Omental fat pad (tissue), 4 donors: Measurements from ENCODE around the gene MRM3. TPM values are rescaled to one million over a fixed set of nuclear protein-coding genes. Genes with fewer than 3 reads are reported as not detected.
"Not testable (repeated sequence)": the region's sequence is repeated elsewhere in the genome, so short reads cannot be mapped to it uniquely, and the experiment has no call there.

Source experiments
- ATAC-seq: fragments of 150-250 bp; one replicate; pipeline ENCODE4 v1.9.1; 2016; ENCODE audit warnings: mild to moderate bottlenecking, moderate library complexity; ENCODE audit not compliant: low FRiP score
- DNase-seq: peaks from one replicate; pipeline ENCODE4 v3.0.0-alpha.2; 2019; ENCODE audit warnings: low spot score
- total RNA-seq, 4 donors: library from RNA; depleted of rRNA; stranded (reverse); fragments of >200 nt; gene quantifications; one replicate each; pipeline ENCODE4 v1.1.0, GENCODE V29; 2016
- TF ChIP-seq, protein P1 (sequence below), 3 donors: fragments of 450-650 bp; IDR thresholded peaks; one replicate each; pipeline ENCODE4 v1.5.1; 2016 to 2017; ENCODE audit warnings: antibody characterized with exemption in 3 of 3, mild to moderate bottlenecking in 3 of 3, moderate library complexity in 2 of 3

Gene MRM3
- total RNA-seq, 4 donors from 2014 or later = 14.0 to 23.8 (median 16.0) TPM

DNA sequence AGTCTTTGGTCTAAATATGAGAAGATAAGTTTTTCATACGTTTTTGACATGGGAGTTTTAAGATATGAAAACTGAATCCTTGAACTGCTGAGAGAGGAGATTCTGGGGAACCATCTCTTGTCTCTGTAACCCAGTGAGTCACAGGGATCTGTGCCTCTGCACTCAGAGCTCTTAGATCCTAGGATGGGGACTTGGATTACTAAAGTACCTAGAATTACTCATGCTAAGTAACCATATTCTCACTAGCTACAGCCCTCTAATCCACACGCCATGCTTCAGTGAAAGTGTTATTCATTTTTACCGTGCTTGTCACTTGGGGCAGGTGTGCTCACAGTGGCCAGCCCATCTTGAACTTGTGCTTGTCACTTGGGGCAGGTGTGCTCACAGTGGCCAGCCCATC lies 2.0 kb downstream of the MRM3 start:
- TF ChIP-seq, protein P1, sequence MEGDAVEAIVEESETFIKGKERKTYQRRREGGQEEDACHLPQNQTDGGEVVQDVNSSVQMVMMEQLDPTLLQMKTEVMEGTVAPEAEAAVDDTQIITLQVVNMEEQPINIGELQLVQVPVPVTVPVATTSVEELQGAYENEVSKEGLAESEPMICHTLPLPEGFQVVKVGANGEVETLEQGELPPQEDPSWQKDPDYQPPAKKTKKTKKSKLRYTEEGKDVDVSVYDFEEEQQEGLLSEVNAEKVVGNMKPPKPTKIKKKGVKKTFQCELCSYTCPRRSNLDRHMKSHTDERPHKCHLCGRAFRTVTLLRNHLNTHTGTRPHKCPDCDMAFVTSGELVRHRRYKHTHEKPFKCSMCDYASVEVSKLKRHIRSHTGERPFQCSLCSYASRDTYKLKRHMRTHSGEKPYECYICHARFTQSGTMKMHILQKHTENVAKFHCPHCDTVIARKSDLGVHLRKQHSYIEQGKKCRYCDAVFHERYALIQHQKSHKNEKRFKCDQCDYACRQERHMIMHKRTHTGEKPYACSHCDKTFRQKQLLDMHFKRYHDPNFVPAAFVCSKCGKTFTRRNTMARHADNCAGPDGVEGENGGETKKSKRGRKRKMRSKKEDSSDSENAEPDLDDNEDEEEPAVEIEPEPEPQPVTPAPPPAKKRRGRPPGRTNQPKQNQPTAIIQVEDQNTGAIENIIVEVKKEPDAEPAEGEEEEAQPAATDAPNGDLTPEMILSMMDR (IDR thresholded peaks at IDR 0.05) = no peak
- ATAC-seq = no peak
- no peak for DNase-seq

DNA sequence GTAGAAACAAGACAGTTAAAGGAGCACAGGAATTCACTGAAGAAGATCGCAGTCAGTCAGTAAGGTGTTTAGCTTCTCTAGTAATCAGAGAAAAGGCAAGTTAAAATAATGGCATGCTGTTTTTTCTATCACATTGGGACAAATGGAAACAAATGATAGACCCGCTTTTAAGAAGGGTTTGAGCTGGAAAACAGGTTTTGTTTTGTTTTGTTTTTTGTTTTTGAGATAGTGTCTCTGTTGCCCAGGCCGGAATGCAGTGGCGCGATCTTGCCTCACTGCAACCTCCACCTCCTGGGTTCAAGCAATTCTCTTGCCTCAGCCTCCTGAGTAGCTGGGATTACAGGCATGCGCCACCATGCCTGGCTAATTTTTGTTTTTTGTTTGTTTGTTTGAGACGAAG lies 3.7 kb downstream of the MRM3 start:
- not testable (repeated sequence) for ATAC-seq

DNA sequence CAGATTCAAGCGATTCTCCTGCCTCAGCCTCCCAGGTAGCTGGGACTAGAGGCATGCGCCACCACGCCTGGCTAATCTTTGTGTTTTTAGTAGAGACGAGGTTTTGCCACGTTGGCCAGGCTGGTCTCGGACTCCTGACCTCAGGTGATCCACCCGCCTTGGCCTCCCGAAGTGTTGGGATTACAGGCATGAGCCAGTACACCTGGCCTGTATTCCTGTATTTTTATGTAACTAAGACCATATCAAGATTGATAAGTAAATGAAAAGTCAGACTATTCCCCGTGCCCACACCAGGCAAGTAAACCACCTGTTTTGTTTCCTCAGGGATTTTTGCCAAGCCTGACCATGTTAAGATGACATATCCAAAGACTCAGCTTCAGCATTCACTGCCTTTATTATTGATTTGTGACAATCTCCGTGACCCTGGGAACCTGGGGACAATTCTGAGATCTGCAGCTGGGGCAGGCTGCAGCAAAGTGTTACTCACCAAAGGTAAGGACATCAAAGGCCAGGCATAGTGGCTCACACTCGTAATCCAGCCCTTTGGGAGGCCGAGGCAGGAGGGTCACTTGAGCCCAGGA lies 5.6 kb downstream of the MRM3 start:
- no peak for ATAC-seq
- DNase-seq = no peak

More for the DNA sequence above, 3.7 kb downstream of the MRM3 start:
- not testable (repeated sequence) for DNase-seq

DNA sequence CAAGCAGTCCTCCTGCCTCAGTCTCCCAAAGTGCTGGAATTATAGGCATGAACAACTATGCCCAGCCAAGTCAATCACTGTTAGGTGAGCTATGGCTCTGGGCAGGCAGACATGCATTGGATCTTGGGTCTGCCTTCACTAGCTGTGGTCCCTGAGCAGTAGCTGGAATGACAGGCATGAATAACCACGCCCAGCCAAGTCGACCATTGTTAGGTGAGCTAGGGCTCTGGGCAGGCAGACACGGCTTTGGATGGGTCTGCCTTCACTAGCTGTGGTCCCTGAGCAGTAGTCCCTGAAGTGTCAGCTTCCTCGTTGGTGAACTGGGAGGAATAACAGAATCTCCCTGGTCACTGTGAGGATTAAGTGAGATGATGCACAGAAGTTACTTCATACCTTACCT lies 6.4 kb downstream of the MRM3 start:
- TF ChIP-seq, protein P1 (IDR thresholded peaks at IDR 0.05) = no peak
- no peak for DNase-seq
- ATAC-seq = no peak

More for the DNA sequence above, 5.6 kb downstream of the MRM3 start:
- TF ChIP-seq, protein P1 (IDR thresholded peaks at IDR 0.05) = no peak

DNA sequence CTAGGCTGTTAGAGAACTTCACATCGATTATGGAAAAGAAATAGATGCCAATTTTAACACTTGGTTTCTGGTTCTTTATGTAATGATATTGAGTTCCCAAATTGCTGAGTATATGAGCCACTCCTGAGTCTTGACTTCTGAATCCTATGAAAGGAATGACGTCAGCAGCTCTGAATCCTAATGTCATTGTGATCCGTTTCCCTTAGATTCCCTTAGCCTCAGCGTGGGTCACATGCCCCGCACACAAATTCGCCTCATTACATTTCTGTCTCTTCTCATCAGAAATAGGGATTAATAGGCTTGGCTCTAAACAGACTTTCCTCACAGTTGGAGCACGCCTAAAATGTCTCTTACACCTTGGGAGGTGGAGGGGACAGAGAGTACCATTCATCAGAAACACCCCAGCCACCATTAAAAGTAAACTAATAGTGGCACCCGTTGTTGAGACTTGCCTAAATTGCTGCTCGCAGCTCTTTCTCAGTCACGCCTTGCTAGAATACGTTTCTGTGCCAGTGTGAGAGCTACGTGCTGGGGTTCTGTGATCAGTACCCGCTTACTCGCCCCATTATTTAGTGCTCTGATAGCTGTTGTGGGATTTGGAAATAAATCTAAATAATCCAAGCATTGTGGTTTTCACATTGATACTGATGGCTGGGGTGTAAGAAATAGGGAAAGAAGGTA lies 7.1 kb downstream of the MRM3 start:
- DNase-seq = no peak
- TF ChIP-seq, protein P1 (IDR thresholded peaks at IDR 0.05) = no peak

DNA sequence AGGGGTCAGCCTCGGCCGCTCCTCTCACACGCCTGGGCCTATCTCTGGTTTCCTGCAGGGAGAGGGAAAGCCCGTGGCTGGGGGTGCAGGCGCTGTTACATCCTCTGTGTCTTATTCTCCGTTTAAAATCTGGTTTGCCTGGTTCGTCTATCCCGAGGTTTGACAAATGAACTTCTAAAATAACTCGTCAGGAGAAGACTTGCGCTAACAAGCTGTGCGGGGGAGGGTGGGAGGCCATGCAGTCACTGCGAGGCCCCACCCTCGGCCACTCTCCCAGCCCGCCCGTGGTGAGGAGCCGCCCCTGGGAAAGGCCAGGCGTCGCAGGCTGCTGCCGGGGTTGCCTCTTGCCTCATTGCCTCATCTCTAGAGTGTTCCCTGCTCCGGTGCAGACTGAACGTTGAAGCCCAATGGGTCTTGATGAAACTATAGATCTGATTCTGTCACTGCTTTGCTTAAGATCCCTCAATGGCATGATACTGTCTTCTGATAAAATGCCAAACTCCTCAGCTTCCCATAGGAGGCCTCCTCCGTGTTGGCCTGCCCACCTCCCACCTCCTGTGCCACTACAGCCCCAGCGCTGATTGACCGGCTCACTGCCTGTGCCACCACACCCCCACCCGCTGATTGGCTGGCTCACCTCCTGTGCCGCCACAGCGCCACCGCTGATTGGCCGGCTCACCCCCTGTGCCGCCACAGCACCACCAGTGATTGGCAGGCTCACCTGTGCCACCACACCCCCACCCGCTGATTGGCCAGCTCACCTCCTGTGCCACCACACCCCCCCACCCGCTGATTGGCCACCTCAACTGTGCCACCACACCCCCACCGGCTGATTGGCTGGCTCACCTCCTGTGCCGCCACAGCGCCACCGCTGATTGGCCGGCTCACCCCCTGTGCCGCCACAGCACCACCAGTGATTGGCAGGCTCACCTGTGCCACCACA lies 8.0 kb downstream of the MRM3 start:
- DNase-seq = not testable (repeated sequence)
- ATAC-seq = peak; percentile 35

More for the DNA sequence above, 7.1 kb downstream of the MRM3 start:
- ATAC-seq = no peak

DNA sequence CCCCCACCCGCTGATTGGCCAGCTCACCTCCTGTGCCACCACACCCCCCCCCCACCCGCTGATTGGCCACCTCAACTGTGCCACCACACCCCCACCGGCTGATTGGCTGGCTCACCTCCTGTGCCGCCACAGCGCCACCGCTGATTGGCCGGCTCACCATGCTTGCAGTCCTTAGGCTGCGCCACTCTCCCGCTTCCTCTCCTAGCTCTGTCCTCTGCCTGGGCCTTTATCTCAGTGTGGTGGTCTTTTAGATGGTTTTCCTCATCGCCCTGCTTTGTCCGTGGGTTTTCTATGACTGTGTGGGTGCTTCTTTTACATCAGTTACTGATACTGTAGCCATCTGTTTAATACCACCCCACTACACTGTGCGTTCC lies 8.7 kb downstream of the MRM3 start:
- not testable (repeated sequence) for ATAC-seq, DNase-seq

DNA sequence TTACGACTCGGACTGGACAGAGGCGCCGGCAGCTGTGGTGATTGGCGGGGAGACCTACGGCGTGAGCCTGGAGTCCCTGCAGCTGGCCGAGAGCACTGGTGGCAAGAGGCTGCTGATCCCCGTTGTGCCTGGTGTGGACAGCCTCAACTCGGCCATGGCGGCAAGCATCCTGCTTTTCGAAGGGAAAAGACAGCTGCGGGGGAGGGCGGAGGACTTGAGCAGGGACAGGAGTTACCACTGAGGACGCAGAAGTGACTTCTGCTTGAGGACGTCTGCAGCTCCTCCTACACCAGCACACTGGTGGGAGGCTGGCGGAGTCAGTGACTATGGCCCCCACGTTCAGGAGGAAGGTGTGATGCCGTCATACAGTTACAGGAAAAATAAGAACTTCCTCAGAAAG lies 9.7 kb downstream of the MRM3 start:
- TF ChIP-seq, protein P1 (IDR thresholded peaks at IDR 0.05) = no peak
- DNase-seq = no peak
- ATAC-seq = no peak
